ENCODE measurements around the gene RPS6KA2. TPM values are rescaled to one million over a fixed set of nuclear protein-coding genes. Genes with fewer than 3 reads are reported as not detected.
"Not testable (repeated sequence)": the region's sequence is repeated elsewhere in the genome, so short reads cannot be mapped to it uniquely, and the experiment has no call there.

Gene RPS6KA2
- total RNA-seq, 2 donors from 2014 or later, result 7.8 to 13.6 TPM

- H3K27ac ChIP-seq, result no peak overlapping the region
- H3K9ac ChIP-seq (ENCODE audit: low read depth in 2 of 2, low read length in 2 of 2), result no peak overlapping the region
- TF ChIP-seq CTCF (IDR thresholded peaks at IDR 0.05), result no peak
- no peaks in the 10 kb centered on the region for H3K4me1 ChIP-seq
- H3K27me3 ChIP-seq, result no peaks in the 10 kb centered on the region
- H3K36me3 ChIP-seq, result no peaks in the 10 kb centered on the region
- H3K9me3 ChIP-seq, result no peaks in the 10 kb centered on the region
- no peak for DNase-seq
- intact Hi-C loops (cut with DNase I), result no loop called here
- H3K4me3 ChIP-seq, result no peak overlapping the region
Observed at GRCh38 chr6:166583230-166583965, 43.7 kb downstream of the RPS6KA2 start.

GRCh38 chr6:166582258-166582657, 44.8 kb downstream of the RPS6KA2 start:
- H3K27me3 ChIP-seq, result no peaks in the 10 kb centered on the region
- no peak overlapping the region for H3K27ac ChIP-seq
- H3K4me3 ChIP-seq, result no peak overlapping the region
- intact Hi-C loops (cut with DNase I), result no loop called here
- H3K4me1 ChIP-seq, result no peaks in the 10 kb centered on the region
- no peak overlapping the region for H3K9ac ChIP-seq (ENCODE audit: low read depth in 2 of 2, low read length in 2 of 2)
- TF ChIP-seq CTCF (IDR thresholded peaks at IDR 0.05), result no peak
- no peaks in the 10 kb centered on the region for H3K9me3 ChIP-seq
- H3K36me3 ChIP-seq, result no peaks in the 10 kb centered on the region
- DNase-seq, result no peak

GRCh38 chr6:166581801-166582200, 45.2 kb downstream of the RPS6KA2 start:
- H3K4me1 ChIP-seq; H3K36me3 ChIP-seq; H3K27me3 ChIP-seq; H3K27ac ChIP-seq; H3K9me3 ChIP-seq; DNase-seq; H3K9ac ChIP-seq (ENCODE audit: low read depth in 2 of 2, low read length in 2 of 2); intact Hi-C loops (cut with DNase I); H3K4me3 ChIP-seq: not testable (repeated sequence)

GRCh38 chr6:166581091-166581511, 46.0 kb downstream of the RPS6KA2 start:
- intact Hi-C loops (cut with DNase I), result no loop called here
- TF ChIP-seq CTCF (IDR thresholded peaks at IDR 0.05), result no peak

GRCh38 chr6:166580076-166581050, 46.7 kb downstream of the RPS6KA2 start:
- Histone ChIP-seq H3K27me3 (no peaks in the 10 kb centered on the region), H3K4me3 (no peak overlapping the region), H3K9ac (ENCODE audit: low read depth in 2 of 2, low read length in 2 of 2) (no peak overlapping the region), H3K4me1 (no peaks in the 10 kb centered on the region), H3K27ac (no peak overlapping the region), H3K36me3 (no peaks in the 10 kb centered on the region), H3K9me3 (no peaks in the 10 kb centered on the region)
- no peak for DNase-seq
- intact Hi-C loops (cut with DNase I), result no loop called here
- no peak for TF ChIP-seq CTCF (IDR thresholded peaks at IDR 0.05)

More at GRCh38 chr6:166581091-166581511, 46.0 kb downstream of the RPS6KA2 start:
- Histone ChIP-seq H3K27me3 (no peaks in the 10 kb centered on the region), H3K9ac (ENCODE audit: low read depth in 2 of 2, low read length in 2 of 2) (no peak overlapping the region), H3K4me3 (no peak overlapping the region), H3K4me1 (no peaks in the 10 kb centered on the region), H3K9me3 (no peaks in the 10 kb centered on the region), H3K36me3 (no peaks in the 10 kb centered on the region), H3K27ac (no peak overlapping the region)
- DNase-seq, result no peak

All from colonic mucosa (tissue), 4 donors.